ENCODE measurements around the gene TRIM5. TPM values are rescaled to one million over a fixed set of nuclear protein-coding genes. Genes with fewer than 3 reads are reported as not detected.

The TRIM5 gene
- total RNA-seq, 1 donor from 2014 or later: 45.1 TPM

GRCh38 chr11:5671831-5672230 lies 13.0 kb downstream of the TRIM5 start:
- no peak overlapping the region for H3K4me3 ChIP-seq
- H3K4me1 ChIP-seq: no peaks in the 10 kb centered on the region
- DNase-seq (ENCODE audit: low spot score in 2 of 2): no peak
- H3K9me3 ChIP-seq: no peaks in the 10 kb centered on the region
- H3K27me3 ChIP-seq: no peaks in the 10 kb centered on the region
- no peak overlapping the region for H3K27ac ChIP-seq
- TF ChIP-seq CTCF (IDR thresholded peaks at IDR 0.05): no peak
- H3K36me3 ChIP-seq: peaks cover 29 to 41% of the 10 kb centered on the region in 2 donors
- intact Hi-C loops (cut with DNase I): no loop called here

GRCh38 chr11:5666402-5666793 lies 18.5 kb downstream of the TRIM5 start:
- intact Hi-C loops (cut with DNase I): no loop called here
- Histone ChIP-seq H3K27me3 (no peaks in the 10 kb centered on the region), H3K27ac (no peak overlapping the region), H3K36me3 (peaks cover 48 to 76% of the 10 kb centered on the region in 2 donors), H3K9me3 (no peaks in the 10 kb centered on the region), H3K4me3 (no peak overlapping the region), H3K4me1 (no peaks in the 10 kb centered on the region)
- no peak for DNase-seq (ENCODE audit: low spot score in 2 of 2)
- no peak for TF ChIP-seq CTCF (IDR thresholded peaks at IDR 0.05)

GRCh38 chr11:5665746-5666401 lies 19.0 kb downstream of the TRIM5 start:
- Histone ChIP-seq H3K4me3 (no peak overlapping the region), H3K36me3 (peaks cover 48 to 73% of the 10 kb centered on the region in 2 donors), H3K9me3 (no peaks in the 10 kb centered on the region), H3K27me3 (no peaks in the 10 kb centered on the region), H3K27ac (no peak overlapping the region), H3K4me1 (no peaks in the 10 kb centered on the region)
- intact Hi-C loops (cut with DNase I): no loop called here
- DNase-seq (ENCODE audit: low spot score in 2 of 2): no peak
- no peak for TF ChIP-seq CTCF (IDR thresholded peaks at IDR 0.05)

DNA sequence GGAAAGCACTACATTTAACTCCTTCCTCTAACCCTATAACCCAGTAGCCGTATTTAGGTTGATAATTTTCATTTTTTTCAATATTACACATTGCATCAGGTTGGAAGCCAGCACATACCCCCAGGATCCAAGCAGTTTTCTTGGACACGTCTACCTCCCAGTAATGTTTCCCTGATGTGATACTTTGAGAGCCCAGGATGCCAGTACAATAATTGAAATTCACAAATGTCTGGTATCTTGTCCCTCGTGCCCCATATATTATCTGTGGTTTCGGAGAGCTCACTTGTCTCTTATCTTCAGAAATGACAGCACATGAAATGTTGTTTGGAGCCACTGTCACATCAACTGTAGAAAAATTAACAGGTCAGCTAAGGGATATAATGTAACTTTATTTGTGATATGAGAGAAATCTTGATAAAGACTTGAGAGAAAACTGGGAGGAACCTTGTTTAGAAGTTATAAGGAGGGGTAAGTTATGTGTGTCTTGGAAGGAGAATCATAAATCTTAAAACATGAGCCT lies 19.8 kb downstream of the TRIM5 start:
- no peak for DNase-seq (ENCODE audit: low spot score in 2 of 2)
- no peak overlapping the region for H3K27ac ChIP-seq
- no peaks in the 10 kb centered on the region for H3K27me3 ChIP-seq
- peaks cover 45 to 67% of the 10 kb centered on the region in 2 donors for H3K36me3 ChIP-seq
- TF ChIP-seq CTCF (IDR thresholded peaks at IDR 0.05): no peak
- no peak overlapping the region for H3K4me3 ChIP-seq
- no peaks in the 10 kb centered on the region for H3K4me1 ChIP-seq
- intact Hi-C loops (cut with DNase I): no loop called here
- H3K9me3 ChIP-seq: no peaks in the 10 kb centered on the region

DNA sequence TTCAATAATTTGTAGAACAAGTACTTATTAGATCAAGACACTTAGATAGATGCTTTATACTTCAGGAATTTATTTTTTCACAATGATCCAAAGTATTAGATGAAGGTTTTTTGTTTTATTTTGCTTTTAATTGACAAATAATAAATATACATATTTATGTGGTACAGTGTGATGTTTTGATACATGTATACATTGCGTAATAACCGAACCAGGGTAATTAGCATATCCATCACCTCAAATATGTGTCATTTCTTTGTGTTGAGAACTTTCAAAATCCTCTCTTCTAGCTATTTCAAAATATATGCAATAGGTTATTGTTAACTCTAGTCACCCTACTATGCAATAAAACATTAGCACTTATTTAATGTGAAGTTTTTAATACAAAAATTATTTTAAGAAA lies 21.4 kb downstream of the TRIM5 start:
- Histone ChIP-seq H3K36me3 (peaks cover 36 to 54% of the 10 kb centered on the region in 2 donors), H3K4me3 (no peak overlapping the region), H3K9me3 (no peaks in the 10 kb centered on the region), H3K27ac (no peak overlapping the region), H3K27me3 (no peaks in the 10 kb centered on the region), H3K4me1 (no peaks in the 10 kb centered on the region)
- no peak for DNase-seq (ENCODE audit: low spot score in 2 of 2)
- intact Hi-C loops (cut with DNase I): no loop called here
- TF ChIP-seq CTCF (IDR thresholded peaks at IDR 0.05): no peak
